SKM-1 treated with dmso at 0.1 percent for 144 hours (cell line): Measurements from ENCODE around the gene NAGPA.

Source experiments
- DNase-seq: peaks from one replicate; lab custom pipeline; 2025; ENCODE audit not compliant: unreplicated experiment; lab: John Stamatoyannopoulos, UW

NAGPA gene

GRCh38 chr16:5028950-5029475, 4.7 kb downstream of the NAGPA start:
- DNase-seq = no peak

GRCh38 chr16:5027575-5028235, 6.0 kb downstream of the NAGPA start:
- no peak for DNase-seq

GRCh38 chr16:5027086-5027485, 6.6 kb downstream of the NAGPA start:
- DNase-seq = no peak

- DNase-seq = no peak
Observed at GRCh38 chr16:5026664-5027063, 7.1 kb downstream of the NAGPA start.

GRCh38 chr16:5025171-5025632, 8.5 kb downstream of the NAGPA start:
- no peak for DNase-seq

- DNase-seq = no peak
Observed at GRCh38 chr16:5024632-5025031, 9.1 kb downstream of the NAGPA start.

GRCh38 chr16:5022521-5022920, 11.2 kb downstream of the NAGPA start:
- no peak for DNase-seq

- no peak for DNase-seq
Observed at GRCh38 chr16:5020551-5020950, 13.2 kb downstream of the NAGPA start.

GRCh38 chr16:5019775-5020174, 14.0 kb downstream of the NAGPA start:
- no peak for DNase-seq

- no peak for DNase-seq
Observed at GRCh38 chr16:5018793-5019192, 14.9 kb downstream of the NAGPA start.

GRCh38 chr16:5017678-5017969, 16.1 kb downstream of the NAGPA start:
- DNase-seq = no peak

GRCh38 chr16:5016967-5017677, 16.6 kb downstream of the NAGPA start:
- DNase-seq = no peak

- no peak for DNase-seq
Observed at GRCh38 chr16:5015887-5016286, 17.8 kb downstream of the NAGPA start.

- DNase-seq = no peak
Observed at GRCh38 chr16:5015351-5015750, 18.4 kb downstream of the NAGPA start.

- no peak for DNase-seq
Observed at GRCh38 chr16:5012887-5013286, 20.8 kb downstream of the NAGPA start.

- DNase-seq = no peak
Observed at GRCh38 chr16:5011637-5012036, 22.1 kb downstream of the NAGPA start.

- no peak for DNase-seq
Observed at GRCh38 chr16:5010576-5011329, 23.0 kb downstream of the NAGPA start.

GRCh38 chr16:5008311-5008731, 25.4 kb downstream of the NAGPA start:
- no peak for DNase-seq

- no peak for DNase-seq
Observed at GRCh38 chr16:5007256-5007655, 26.5 kb downstream of the NAGPA start.

- DNase-seq = no peak
Observed at GRCh38 chr16:5006348-5007193, 27.2 kb downstream of the NAGPA start.

GRCh38 chr16:5005916-5006315, 27.8 kb downstream of the NAGPA start:
- no peak for DNase-seq
